Measurements from ENCODE around the gene KCNJ12.
A peak's percentile ranks its signal among the peaks of the same experiment; 100 is the strongest.
"Not testable (repeated sequence)": the region's sequence is repeated elsewhere in the genome, so short reads cannot be mapped to it uniquely, and the experiment has no call there.

KCNJ12 gene

GRCh38 chr17:21438316-21439014 lies 62.3 kb downstream of the KCNJ12 start:
- DNase-seq (ENCODE audit: low read depth in 2 of 3, low spot score in 2 of 3) = not testable (repeated sequence)

- not testable (repeated sequence) for DNase-seq (ENCODE audit: low read depth in 2 of 3, low spot score in 2 of 3)
Measured at GRCh38 chr17:21439015-21439336, 62.8 kb downstream of the KCNJ12 start.

GRCh38 chr17:21445091-21445650 lies 69.0 kb downstream of the KCNJ12 start:
- DNase-seq (ENCODE audit: low read depth in 2 of 3, low spot score in 2 of 3) = no peak

DNA sequence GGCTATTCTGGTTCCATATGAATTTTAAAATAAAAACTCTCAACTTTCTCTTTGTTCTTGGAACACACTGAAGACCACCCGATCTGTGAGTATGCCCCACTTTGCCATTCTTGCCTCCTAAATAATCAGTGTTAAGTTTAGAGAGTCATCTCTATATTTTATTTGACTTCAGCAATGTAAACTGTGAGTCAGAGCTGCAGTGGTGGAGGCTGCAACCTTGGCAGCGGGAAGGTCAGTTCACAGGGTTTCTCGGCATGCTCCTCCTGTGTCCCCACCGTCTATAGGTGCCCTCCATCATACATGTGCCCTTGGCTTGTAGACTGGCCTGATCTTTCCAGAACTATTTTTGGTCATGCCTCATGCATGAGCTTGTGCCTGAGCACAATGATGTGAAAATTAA lies 71.4 kb downstream of the KCNJ12 start:
- DNase-seq (ENCODE audit: low read depth in 2 of 3, low spot score in 2 of 3) = not testable (repeated sequence)

DNA sequence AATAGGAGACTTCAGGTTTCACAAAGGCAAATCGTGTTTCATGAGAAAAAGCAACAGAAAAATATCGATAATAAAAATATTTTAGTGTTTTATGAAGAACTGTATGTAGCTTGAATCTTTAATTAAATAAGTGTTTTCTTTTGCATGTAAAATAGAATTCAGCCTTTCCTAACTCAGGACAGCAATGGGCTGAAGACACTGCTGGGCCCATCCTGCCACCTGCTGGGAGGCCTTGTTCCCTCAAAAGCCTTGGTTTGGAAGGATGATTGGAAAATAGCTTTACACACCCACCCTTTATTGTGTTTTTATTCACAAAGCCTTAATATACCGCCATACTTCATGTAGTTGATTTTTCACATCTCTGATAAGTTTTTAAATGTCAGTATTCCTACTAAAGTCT lies 73.7 kb downstream of the KCNJ12 start:
- DNase-seq (ENCODE audit: low read depth in 2 of 3, low spot score in 2 of 3) = not testable (repeated sequence)

GRCh38 chr17:21451975-21452374 lies 75.8 kb downstream of the KCNJ12 start:
- no peak for DNase-seq (ENCODE audit: low read depth in 2 of 3, low spot score in 2 of 3)

GRCh38 chr17:21452377-21453143 lies 76.4 kb downstream of the KCNJ12 start:
- DNase-seq (ENCODE audit: low read depth in 2 of 3, low spot score in 2 of 3) = no peak

GRCh38 chr17:21453144-21453898 lies 77.2 kb downstream of the KCNJ12 start:
- no peak for DNase-seq (ENCODE audit: low read depth in 2 of 3, low spot score in 2 of 3)

GRCh38 chr17:21454006-21454405 lies 77.8 kb downstream of the KCNJ12 start:
- not testable (repeated sequence) for DNase-seq (ENCODE audit: low read depth in 2 of 3, low spot score in 2 of 3)

- no peak for DNase-seq (ENCODE audit: low read depth in 2 of 3, low spot score in 2 of 3)
Measured at GRCh38 chr17:21454441-21454840, 78.3 kb downstream of the KCNJ12 start.

DNA sequence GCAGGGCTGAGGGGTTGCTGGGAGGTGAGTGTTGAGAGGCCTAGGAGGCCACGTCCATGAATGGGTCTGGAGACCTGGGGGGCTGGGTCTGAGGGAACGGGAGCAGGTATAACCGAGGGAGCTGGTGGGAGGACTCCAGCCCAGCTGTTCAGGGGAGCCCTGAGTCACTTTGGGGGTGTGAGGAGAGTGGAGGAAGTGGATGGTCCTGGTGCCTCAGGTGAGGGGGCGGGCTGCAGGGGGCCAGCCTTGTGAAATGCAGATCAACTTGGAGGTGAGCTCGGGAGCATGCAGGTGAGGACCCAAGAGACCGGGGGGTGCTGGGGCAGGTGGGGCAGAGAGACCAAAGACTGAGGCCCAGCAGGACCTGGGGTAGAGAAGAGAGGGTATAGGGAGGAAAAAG lies 79.6 kb downstream of the KCNJ12 start:
- DNase-seq (ENCODE audit: low read depth in 2 of 3, low spot score in 2 of 3) = no peak

GRCh38 chr17:21456449-21456848 lies 80.3 kb downstream of the KCNJ12 start:
- not testable (repeated sequence) for DNase-seq (ENCODE audit: low read depth in 2 of 3, low spot score in 2 of 3)

DNA sequence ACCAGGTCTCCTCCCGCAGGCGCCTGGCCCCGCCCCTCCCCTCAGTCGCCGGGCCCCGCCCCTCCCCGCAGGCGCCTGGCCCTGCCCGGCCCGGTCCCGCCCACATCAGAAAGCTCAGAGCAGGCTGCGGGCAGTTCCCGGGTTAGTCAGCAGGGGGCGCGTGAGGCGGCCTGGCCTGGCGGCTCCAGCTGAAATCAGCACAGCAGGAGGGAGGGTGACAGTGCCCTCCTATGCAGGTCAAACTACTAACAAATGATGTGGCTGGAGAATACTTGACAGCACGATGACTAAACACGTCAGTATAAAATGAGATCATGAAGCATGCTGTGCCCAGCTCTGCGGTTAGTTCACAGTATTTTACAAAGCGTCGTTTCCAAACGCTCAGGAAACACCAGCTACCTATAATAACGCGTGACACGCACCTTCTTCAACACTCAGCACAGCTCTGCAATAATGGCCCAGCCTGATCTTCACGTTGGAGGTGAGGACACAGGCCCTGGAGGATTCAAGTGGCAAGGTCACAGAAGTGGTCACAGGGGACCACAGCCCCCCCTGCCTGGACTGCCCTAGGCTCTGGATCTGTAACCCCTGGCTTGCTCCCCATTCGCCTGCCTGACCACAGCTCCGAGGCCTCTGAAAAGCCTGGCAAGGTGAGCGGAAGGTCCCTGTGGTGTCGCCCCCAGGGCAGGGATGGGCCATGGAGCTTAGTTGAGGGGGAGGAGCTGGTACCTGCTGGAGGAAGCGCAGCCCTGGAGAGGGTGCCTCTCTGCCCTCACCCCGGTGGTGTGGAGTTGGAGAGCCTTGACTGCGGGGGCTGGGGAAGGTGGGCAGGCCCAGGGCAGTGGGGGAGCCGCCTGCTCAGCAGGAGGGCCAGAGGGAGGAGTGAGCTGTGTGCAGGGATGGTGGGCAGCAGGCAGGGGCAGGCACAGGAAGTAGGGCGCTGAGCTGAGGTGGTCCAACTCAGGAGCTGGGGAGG lies 81.2 kb downstream of the KCNJ12 start:
- peak; percentile 86 to 96 (median 96) for DNase-seq (ENCODE audit: low read depth in 2 of 3, low spot score in 2 of 3)

- no peak for DNase-seq (ENCODE audit: low read depth in 2 of 3, low spot score in 2 of 3)
Measured at GRCh38 chr17:21458054-21458453, 81.9 kb downstream of the KCNJ12 start.

GRCh38 chr17:21459536-21459935 lies 83.4 kb downstream of the KCNJ12 start:
- DNase-seq (ENCODE audit: low read depth in 2 of 3, low spot score in 2 of 3) = no peak

DNA sequence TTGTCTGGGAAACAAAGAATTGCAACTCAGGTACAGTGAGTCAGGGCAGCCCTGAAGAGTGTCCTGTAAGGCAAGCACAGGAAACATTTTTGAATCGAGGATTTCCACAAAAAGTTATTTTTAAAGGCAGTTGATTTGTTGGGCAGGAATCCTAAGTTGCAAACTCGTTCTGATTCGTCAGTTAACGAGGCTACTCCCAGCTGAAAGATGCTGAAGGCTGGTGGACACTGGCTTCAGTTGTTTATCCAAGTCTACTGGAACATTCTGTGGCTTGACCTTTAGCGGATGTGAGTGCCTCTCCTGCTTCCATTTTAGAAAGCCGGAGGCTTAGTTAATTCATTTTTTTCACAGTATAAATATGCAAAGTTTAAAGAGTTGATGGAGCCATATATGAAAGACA lies 84.2 kb downstream of the KCNJ12 start:
- DNase-seq (ENCODE audit: low read depth in 2 of 3, low spot score in 2 of 3) = no peak

DNA sequence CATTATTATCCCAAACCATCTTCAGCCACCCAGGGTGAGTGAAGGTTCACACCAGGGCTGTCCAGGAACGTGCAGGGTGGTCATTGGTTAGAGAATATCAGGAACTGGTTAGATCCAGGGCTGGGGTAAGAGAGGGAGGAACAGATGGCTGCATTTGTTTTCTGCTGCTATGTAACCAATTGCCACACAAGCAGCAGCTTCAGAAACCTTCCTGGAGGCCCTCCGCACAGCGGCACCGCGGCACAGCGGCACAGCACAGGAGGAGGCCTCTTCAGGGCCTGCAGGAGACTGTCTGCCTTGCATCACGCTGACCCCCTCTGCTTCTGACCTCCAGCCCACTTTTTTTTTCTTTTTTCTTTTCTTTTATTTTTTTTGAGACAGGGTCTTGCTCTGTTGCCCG lies 86.1 kb downstream of the KCNJ12 start:
- no peak for DNase-seq (ENCODE audit: low read depth in 2 of 3, low spot score in 2 of 3)

DNA sequence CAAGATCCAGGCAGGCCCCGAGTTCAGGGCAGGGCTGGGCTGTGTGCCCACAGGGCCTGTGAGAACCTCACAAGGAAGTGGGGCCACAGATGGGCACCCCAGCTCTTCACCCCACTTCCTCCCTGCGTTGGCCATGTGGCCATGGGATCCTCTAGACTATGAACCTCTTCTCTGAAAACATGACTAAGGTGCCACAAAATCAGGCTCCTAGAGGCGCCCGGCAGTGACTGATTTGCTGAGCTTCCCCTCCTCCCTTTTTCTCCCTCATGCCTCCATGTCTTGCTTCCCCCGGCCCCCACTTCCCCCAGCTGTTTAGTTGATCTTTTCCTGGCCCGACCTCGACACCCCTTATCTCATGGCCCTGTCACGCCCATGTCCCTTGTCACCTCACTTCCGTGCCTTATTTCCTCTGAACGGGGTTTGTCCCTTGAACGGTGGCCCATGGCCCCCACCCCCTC lies 87.1 kb downstream of the KCNJ12 start:
- no peak for DNase-seq (ENCODE audit: low read depth in 2 of 3, low spot score in 2 of 3)

DNA sequence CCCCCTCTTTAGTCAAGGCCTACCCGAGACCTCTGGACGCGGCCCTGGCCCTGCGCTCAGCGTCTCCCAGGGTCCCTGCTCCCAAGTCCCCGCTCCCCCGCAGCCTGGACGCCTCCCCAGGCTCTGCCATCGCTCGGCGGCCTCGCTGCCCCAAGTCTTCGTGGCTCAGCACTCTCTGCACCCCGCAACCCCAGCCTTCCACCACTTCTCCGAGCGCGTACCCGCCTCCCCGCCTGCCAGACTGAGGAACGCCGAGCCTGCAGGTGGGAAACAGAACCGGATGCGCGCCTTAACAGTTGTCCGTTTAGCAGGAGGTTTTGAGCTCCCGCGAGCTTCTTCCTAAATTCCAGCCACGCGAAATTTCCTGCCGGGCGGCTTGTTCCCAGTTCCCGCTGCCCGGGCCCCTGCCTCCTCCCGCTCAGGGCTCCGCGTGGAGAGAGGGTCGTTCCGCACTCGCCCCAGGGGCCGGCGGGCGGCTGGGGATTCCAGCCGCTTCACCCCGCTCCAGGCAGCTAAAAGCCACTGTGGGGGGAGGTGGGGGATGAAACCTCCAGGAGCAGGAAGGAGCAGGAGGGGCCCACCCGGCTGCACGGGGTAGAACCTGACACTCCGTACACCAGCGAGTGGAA lies 87.7 kb downstream of the KCNJ12 start:
- no peak for DNase-seq (ENCODE audit: low read depth in 2 of 3, low spot score in 2 of 3)

GRCh38 chr17:21464611-21465021 lies 88.5 kb downstream of the KCNJ12 start:
- no peak for DNase-seq (ENCODE audit: low read depth in 2 of 3, low spot score in 2 of 3)
